A549 (cell line): ENCODE results near the gene OTULINL. TPM values are rescaled to one million over a fixed set of nuclear protein-coding genes. Genes with fewer than 3 reads are reported as not detected.
A peak's percentile ranks its signal among the peaks of the same experiment; 100 is the strongest.

Experiments used
- ATAC-seq, 2 experiments: fragments of 200-7000 bp in 1 of 2; fragments of >200 bp in 1 of 2; cut with Nextera tagmentation in 1 of 2; cut with Tn5 transposase in 1 of 2; 3 replicates each; pipeline versions ENCODE4 v1.8.0 to v1.9.1; 2018 to 2020; ENCODE audit warnings: mild to moderate bottlenecking in 1 of 2, moderate library complexity in 1 of 2
- CTCF ChIA-PET: fragments of 300-600 bp; sonication (Branson Sonifier 250); formaldehyde crosslinking; extraction: SDS; loops from one replicate; lab custom pipeline; 2021; ENCODE audit warnings: antibody characterized with exemption, inconsistent platforms; lab: Yijun Ruan, JAX
- POLR2A ChIA-PET: fragments of 350-600 bp; formaldehyde crosslinking; extraction: SDS; loops from one replicate; lab custom pipeline; 2021; ENCODE audit warnings: antibody characterized with exemption, inconsistent platforms; lab: Yijun Ruan, JAX
- DNase-seq, 2 experiments: peaks; one replicate each; pipeline versions ENCODE4 v3.0.0 to v3.0.0-alpha.2; 2011 to 2016; ENCODE audit warnings: low read depth in 1 of 2, low spot score in 1 of 2
- FAIRE-seq: peaks from 2 replicates; lab custom pipeline; 2011; peaks lifted over from hg19 to GRCh38; lab: Jason Lieb, UNC
- H3K27ac ChIP-seq, 2 experiments: fragments of >200 bp; sonication (Bioruptor Twin); formaldehyde crosslinking; 3 replicates each; pipeline ENCODE4 v1.5.1; 2016 to 2017
- H3K4me1 ChIP-seq: fragments of >200 bp; sonication (Bioruptor Twin); formaldehyde crosslinking; 3 replicates; pipeline ENCODE4 v1.6.1; 2016
- H3K4me2 ChIP-seq: fragments of >200 bp; sonication (Bioruptor Twin); formaldehyde crosslinking; 3 replicates; pipeline ENCODE4 v1.6.1; 2016
- H3K4me3 ChIP-seq: fragments of >200 bp; sonication (Bioruptor Twin); formaldehyde crosslinking; 3 replicates; pipeline ENCODE4 v1.5.1; 2016
- H3K9me3 ChIP-seq: fragments of >200 bp; sonication (Bioruptor Twin); formaldehyde crosslinking; 3 replicates; pipeline ENCODE4 v1.6.1; 2016
- CBX2 ChIP-seq: fragments of 200-600 bp; sonication (generic); IDR thresholded peaks from 2 replicates; pipeline ENCODE4 v1.6.1; 2016; ENCODE audit warnings: low read depth, mild to moderate bottlenecking, borderline replicate concordance
- CEBPB ChIP-seq, 2 experiments: fragments of >200 bp in 1 of 2; sonication (Bioruptor Twin) in 1 of 2; formaldehyde crosslinking in 1 of 2; IDR thresholded peaks; 2 replicates each; pipeline ENCODE4 v1.6.1; 2012 to 2016
- EHMT2 ChIP-seq: fragments of 200-600 bp; sonication (generic); IDR thresholded peaks from 2 replicates; pipeline ENCODE4 v1.6.1; 2016; ENCODE audit warnings: antibody characterized with exemption, low read depth, mild to moderate bottlenecking, moderate library complexity
- ESRRA ChIP-seq: fragments of 150-350 bp; IDR thresholded peaks from 2 replicates; pipeline ENCODE4 v1.6.1; 2014; ENCODE audit warnings: mild to moderate bottlenecking, low read length, borderline replicate concordance
- FOSB ChIP-seq: fragments of 250-450 bp; sonication (Bioruptor Pico); IDR thresholded peaks from 2 replicates; pipeline ENCODE4 v1.5.0; 2020; ENCODE audit warnings: mild to moderate bottlenecking, moderate library complexity
- FOXS1 ChIP-seq: fragments of 250-450 bp; sonication (Bioruptor Pico); IDR thresholded peaks from 2 replicates; pipeline ENCODE4 v1.5.0; 2020; ENCODE audit warnings: mild to moderate bottlenecking, moderate library complexity
- GATA3 ChIP-seq: IDR thresholded peaks from 2 replicates; pipeline ENCODE4 v1.6.1; 2012; ENCODE audit warnings: borderline replicate concordance
- HEYL ChIP-seq: fragments of 250-450 bp; sonication (Bioruptor Pico); IDR thresholded peaks from 2 replicates; pipeline ENCODE4 v1.8.0; 2021; ENCODE audit warnings: mild to moderate bottlenecking, moderate library complexity
- HOXB5 ChIP-seq: fragments of 250-450 bp; sonication (Bioruptor Pico); IDR thresholded peaks from 2 replicates; pipeline ENCODE4 v1.5.0; 2020; ENCODE audit warnings: mild to moderate bottlenecking, moderate library complexity
- KDM1A ChIP-seq: fragments of 200-600 bp; sonication (generic); IDR thresholded peaks from 2 replicates; pipeline ENCODE4 v1.6.1; 2016; ENCODE audit warnings: low read depth, mild to moderate bottlenecking
- KDM5A ChIP-seq: fragments of 200-600 bp; sonication (generic); IDR thresholded peaks from 2 replicates; pipeline ENCODE4 v1.6.1; 2016; ENCODE audit warnings: antibody characterized with exemption, mild to moderate bottlenecking
- MAZ ChIP-seq: fragments of 150-350 bp; IDR thresholded peaks from 2 replicates; pipeline ENCODE4 v1.6.1; 2014; ENCODE audit warnings: antibody characterized with exemption, low read depth, low read length, borderline replicate concordance
- NPAS2 ChIP-seq: fragments of 250-450 bp; sonication (Bioruptor Pico); IDR thresholded peaks from 2 replicates; pipeline ENCODE4 v1.8.0; 2022; ENCODE audit warnings: mild to moderate bottlenecking, moderate library complexity, borderline replicate concordance
- WGBS: methylation state at CpG from one replicate; pipeline ENCODE4 v1.1.6; 2017; ENCODE audit errors: missing lambda C conversion rate; 5-methylcytosine and 5-hydroxymethylcytosine counted together
- polyA plus RNA-seq, 4 experiments: library from polyadenylated mRNA; depleted of rRNA in 3 of 4; stranded (reverse); fragments of >200 nt; fragmentation: RNase III in 1 of 4; extraction: RNeasy Plus Mini Kit Qiagen cat#74134 plus additional on column Dnase treatment in 1 of 4; gene quantifications; 2 replicates in 3 of 4; 3 replicates in 1 of 4; pipeline ENCODE4 v1.2.3, GENCODE V29; 2011 to 2017
- TF ChIP-seq, protein P1 (sequence below): IDR thresholded peaks from 2 replicates; pipeline ENCODE4 v1.6.1; 2012
- TF ChIP-seq, protein P2 (sequence below): fragments of >200 bp; sonication (Bioruptor Twin); formaldehyde crosslinking; IDR thresholded peaks from 3 replicates; pipeline ENCODE4 v1.6.1; 2016
- TF ChIP-seq, protein P3 (sequence below): fragments of >200 bp; sonication (Bioruptor Twin); formaldehyde crosslinking; IDR thresholded peaks from 2 replicates; pipeline ENCODE4 v1.6.1; 2016

The OTULINL gene
- polyA plus RNA-seq, 2 of the 4 experiments (the other 2 are of a cell fraction), result 2.9 to 3.7 TPM

- H3K4me1 ChIP-seq, result peaks cover 9% of the 10 kb centered on the region; the same call in 1 of the 3 replicates
- no peak for ATAC-seq
- 76% methylated on average over 7 of the region's 7 CpGs for WGBS
- DNase-seq, result no peak
- CTCF ChIA-PET, result interaction anchor here (2.3 to 3.0 kb wide), 2 partner anchors 15 to 64 kb away, joined by 9 to 11 read pairs; no protein-coding TSS in a partner anchor
- TF ChIP-seq GATA3 (no peak), MAZ (no peak), CBX2 (no peak), EHMT2 (no peak), KDM5A (no peak), NPAS2 (CRISPR knock-in tag) (no peak)
- TF ChIP-seq, protein P1, sequence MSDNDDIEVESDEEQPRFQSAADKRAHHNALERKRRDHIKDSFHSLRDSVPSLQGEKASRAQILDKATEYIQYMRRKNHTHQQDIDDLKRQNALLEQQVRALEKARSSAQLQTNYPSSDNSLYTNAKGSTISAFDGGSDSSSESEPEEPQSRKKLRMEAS, result no peak
- TF ChIP-seq, all 56 proteins: peak for 0
- no peak for FAIRE-seq
- POLR2A ChIA-PET, result no interaction called here
- H3K4me2 ChIP-seq, result no peak overlapping the region
- H3K4me3 ChIP-seq, result no peak overlapping the region
- no peak overlapping the region; a peak in 1 of 6 replicates for H3K27ac ChIP-seq
- H3K9me3 ChIP-seq, result no peaks in the 10 kb centered on the region
These were observed 3.3 kb downstream of the OTULINL start for GRCh38 chr5:14584848-14585247.

- WGBS, result 74% methylated on average over 6 of the region's 6 CpGs
- Histone ChIP-seq H3K4me2 (no peak overlapping the region), H3K27ac (peak overlapping the region in 1 of 2 experiments; percentile 60; a peak in 1 of 6 replicates), H3K4me3 (no peak overlapping the region), H3K4me1 (peaks cover 13% of the 10 kb centered on the region; the same call in 1 of the 3 replicates), H3K9me3 (no peaks in the 10 kb centered on the region)
- ChIA-PET CTCF (interaction anchor here (0.6 to 1.3 kb wide), 2 partner anchors 61 to 653 kb away, joined by 3 to 4 read pairs; no protein-coding TSS in a partner anchor), POLR2A (no interaction called here)
- no peak for FAIRE-seq
- no peak for DNase-seq
- TF ChIP-seq FOXS1 (CRISPR knock-in tag) (no peak), MAZ (no peak), CEBPB (IDR thresholded peaks at IDR 0.05) (no peak)
- TF ChIP-seq, protein P2, sequence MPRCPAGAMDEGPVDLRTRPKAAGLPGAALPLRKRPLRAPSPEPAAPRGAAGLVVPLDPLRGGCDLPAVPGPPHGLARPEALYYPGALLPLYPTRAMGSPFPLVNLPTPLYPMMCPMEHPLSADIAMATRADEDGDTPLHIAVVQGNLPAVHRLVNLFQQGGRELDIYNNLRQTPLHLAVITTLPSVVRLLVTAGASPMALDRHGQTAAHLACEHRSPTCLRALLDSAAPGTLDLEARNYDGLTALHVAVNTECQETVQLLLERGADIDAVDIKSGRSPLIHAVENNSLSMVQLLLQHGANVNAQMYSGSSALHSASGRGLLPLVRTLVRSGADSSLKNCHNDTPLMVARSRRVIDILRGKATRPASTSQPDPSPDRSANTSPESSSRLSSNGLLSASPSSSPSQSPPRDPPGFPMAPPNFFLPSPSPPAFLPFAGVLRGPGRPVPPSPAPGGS, result no peak
- ATAC-seq, result no peak
These were observed 5.6 kb downstream of the OTULINL start for GRCh38 chr5:14587150-14587549.

DNA sequence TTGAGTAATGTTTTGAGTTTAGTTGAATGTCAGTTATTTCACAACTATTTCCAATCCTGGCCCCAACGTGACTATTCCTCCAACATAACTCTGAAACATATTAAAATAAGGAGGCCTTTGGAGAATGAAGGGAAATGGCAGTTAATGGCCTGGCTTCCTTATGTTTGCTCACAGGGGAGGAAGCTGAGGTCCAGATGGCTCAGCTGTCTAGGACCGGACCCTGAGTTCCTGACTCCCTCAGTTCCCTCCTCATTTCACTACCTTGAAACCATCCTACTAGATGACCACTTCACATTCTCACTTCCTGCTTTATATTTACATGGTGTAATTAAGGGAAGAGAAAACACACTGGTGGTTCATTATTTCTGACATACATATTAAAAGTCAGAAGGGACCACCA, 6.6 kb downstream of the OTULINL start:
- DNase-seq (no peak), FAIRE-seq (no peak), ATAC-seq (no peak)
- Histone ChIP-seq H3K27ac (peak overlapping the region in 1 of 2 experiments; percentile 60; a peak in 1 of 6 replicates), H3K9me3 (no peaks in the 10 kb centered on the region), H3K4me3 (no peak overlapping the region), H3K4me2 (no peak overlapping the region; the same call in 2 of the 3 replicates), H3K4me1 (peaks cover 10% of the 10 kb centered on the region; the same call in 1 of the 3 replicates)
- ChIA-PET POLR2A (no interaction called here), CTCF (interaction anchor here (0.8 kb wide), 2 partner anchors 60 to 61 kb away, joined by 3 to 4 read pairs; no protein-coding TSS in a partner anchor)
- TF ChIP-seq, protein P3, sequence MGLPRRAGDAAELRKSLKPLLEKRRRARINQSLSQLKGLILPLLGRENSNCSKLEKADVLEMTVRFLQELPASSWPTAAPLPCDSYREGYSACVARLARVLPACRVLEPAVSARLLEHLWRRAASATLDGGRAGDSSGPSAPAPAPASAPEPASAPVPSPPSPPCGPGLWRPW, result no peak
- no peak for TF ChIP-seq ESRRA
- TF ChIP-seq KDM1A, result no peak
- no peak for TF ChIP-seq HEYL
- TF ChIP-seq HOXB5 (CRISPR knock-in tag), result no peak
- TF ChIP-seq FOSB (CRISPR knock-in tag), result no peak
- 90% methylated on average over 2 of the region's 2 CpGs for WGBS
